Esophagus squamous epithelium (tissue), 4 donors: ENCODE data around the gene HAO2.

ENCODE experiments used
- CTCF ChIP-seq, 6 experiments: fragments of 450-650 bp in 4 of 6; fragments of 200-600 bp in 2 of 6; sonication (generic) in 2 of 6; IDR thresholded peaks; one replicate each; pipeline ENCODE4 v1.5.1; 2016 to 2019; ENCODE audit warnings: antibody characterized with exemption in 6 of 6, mild to moderate bottlenecking in 4 of 6, moderate library complexity in 4 of 6
- POLR2A ChIP-seq, 4 donors: fragments of 450-650 bp; IDR thresholded peaks; one replicate each; pipeline ENCODE4 v1.6.1; 2017; ENCODE audit warnings: antibody characterized with exemption in 4 of 4, mild to moderate bottlenecking in 4 of 4, moderate library complexity in 3 of 4

GRCh38 chr1:119347858-119348257 lies 20.7 kb upstream of the HAO2 start:
- no peak for TF ChIP-seq CTCF (IDR thresholded peaks at IDR 0.05)
- TF ChIP-seq POLR2A (IDR thresholded peaks at IDR 0.05), result no peak
